ENCODE data around the gene CCDC74A.
"Not testable (repeated sequence)": the region's sequence is repeated elsewhere in the genome, so short reads cannot be mapped to it uniquely, and the experiment has no call there.

DNA sequence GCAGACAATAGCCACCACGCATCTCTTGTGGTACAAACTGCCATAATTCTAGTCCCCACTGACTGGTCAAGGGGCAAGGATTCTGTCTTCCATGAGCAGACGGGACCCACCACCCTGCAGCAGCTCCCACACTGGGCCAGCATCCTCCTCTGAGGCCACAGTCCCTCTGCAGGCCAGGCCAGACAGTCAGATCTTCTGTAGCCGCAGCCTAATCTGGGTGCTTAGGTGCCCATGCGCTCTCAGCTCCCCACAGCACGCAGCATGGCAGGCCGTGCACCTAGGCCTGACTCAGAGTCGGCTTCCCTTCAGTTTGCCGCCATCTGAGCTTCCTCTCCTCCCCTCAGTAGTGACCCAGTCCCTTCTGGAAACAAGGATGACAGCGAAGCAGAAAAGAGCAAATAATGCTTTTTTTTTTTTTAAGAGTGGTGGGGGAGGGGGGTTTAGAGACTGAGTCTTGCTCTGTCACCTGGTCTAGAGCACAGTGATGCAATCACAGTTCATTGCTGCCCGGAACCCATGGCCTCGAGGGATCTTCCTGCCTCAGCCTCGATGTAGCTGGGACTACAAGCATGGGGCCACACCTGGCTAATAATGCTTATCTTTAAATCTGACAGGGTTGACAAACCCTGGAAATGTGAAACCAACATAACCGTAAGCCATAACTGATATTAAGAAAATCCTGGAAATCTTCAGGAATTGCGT, 41.3 kb upstream of the CCDC74A start:
- TF ChIP-seq, protein P1, sequence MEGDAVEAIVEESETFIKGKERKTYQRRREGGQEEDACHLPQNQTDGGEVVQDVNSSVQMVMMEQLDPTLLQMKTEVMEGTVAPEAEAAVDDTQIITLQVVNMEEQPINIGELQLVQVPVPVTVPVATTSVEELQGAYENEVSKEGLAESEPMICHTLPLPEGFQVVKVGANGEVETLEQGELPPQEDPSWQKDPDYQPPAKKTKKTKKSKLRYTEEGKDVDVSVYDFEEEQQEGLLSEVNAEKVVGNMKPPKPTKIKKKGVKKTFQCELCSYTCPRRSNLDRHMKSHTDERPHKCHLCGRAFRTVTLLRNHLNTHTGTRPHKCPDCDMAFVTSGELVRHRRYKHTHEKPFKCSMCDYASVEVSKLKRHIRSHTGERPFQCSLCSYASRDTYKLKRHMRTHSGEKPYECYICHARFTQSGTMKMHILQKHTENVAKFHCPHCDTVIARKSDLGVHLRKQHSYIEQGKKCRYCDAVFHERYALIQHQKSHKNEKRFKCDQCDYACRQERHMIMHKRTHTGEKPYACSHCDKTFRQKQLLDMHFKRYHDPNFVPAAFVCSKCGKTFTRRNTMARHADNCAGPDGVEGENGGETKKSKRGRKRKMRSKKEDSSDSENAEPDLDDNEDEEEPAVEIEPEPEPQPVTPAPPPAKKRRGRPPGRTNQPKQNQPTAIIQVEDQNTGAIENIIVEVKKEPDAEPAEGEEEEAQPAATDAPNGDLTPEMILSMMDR (IDR thresholded peaks at IDR 0.05) = not testable (repeated sequence)
- TF ChIP-seq SIN3A (IDR thresholded peaks at IDR 0.05; ENCODE audit: borderline replicate concordance, insufficient read depth, low read depth, low read length); POLR2AphosphoS5 (IDR thresholded peaks at IDR 0.05; ENCODE audit: low read depth, low read length): not testable (repeated sequence)
- TF ChIP-seq, protein P2, sequence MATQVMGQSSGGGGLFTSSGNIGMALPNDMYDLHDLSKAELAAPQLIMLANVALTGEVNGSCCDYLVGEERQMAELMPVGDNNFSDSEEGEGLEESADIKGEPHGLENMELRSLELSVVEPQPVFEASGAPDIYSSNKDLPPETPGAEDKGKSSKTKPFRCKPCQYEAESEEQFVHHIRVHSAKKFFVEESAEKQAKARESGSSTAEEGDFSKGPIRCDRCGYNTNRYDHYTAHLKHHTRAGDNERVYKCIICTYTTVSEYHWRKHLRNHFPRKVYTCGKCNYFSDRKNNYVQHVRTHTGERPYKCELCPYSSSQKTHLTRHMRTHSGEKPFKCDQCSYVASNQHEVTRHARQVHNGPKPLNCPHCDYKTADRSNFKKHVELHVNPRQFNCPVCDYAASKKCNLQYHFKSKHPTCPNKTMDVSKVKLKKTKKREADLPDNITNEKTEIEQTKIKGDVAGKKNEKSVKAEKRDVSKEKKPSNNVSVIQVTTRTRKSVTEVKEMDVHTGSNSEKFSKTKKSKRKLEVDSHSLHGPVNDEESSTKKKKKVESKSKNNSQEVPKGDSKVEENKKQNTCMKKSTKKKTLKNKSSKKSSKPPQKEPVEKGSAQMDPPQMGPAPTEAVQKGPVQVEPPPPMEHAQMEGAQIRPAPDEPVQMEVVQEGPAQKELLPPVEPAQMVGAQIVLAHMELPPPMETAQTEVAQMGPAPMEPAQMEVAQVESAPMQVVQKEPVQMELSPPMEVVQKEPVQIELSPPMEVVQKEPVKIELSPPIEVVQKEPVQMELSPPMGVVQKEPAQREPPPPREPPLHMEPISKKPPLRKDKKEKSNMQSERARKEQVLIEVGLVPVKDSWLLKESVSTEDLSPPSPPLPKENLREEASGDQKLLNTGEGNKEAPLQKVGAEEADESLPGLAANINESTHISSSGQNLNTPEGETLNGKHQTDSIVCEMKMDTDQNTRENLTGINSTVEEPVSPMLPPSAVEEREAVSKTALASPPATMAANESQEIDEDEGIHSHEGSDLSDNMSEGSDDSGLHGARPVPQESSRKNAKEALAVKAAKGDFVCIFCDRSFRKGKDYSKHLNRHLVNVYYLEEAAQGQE (IDR thresholded peaks at IDR 0.05; ENCODE audit: insufficient read depth in 1 of 2, low read depth in 2 of 2, low read length in 1 of 2) = not testable (repeated sequence)
